Measurements from ENCODE around the gene ACTC1. TPM values are rescaled to one million over a fixed set of nuclear protein-coding genes. Genes with fewer than 3 reads are reported as not detected.

Gene ACTC1
- total and polyA plus RNA-seq, 2 experiments from 2014 or later = 26.2 to 35.9 TPM

DNA sequence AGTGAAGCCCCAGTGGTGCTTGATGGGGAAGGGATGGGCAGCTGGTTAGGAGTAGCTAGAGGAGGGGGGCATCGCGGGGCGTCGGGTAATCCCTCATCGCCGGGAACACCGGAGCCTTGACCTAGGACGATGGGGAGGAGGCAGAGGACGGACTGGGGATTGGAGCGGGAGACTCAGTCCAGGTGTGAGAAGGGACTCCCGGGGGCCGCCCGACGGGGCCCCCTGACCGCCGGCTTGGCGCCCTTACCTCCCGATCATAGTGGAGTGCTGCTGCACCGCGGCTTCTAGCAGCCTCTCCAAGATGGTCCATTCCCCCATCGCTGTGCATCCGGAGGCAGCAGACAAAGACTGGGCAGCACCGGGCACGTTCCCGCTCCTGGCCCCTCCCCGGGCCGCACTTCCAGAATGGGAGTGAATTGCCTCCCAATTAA is 41.2 kb downstream of the ACTC1 start (continued):
- TF ChIP-seq, protein P1, sequence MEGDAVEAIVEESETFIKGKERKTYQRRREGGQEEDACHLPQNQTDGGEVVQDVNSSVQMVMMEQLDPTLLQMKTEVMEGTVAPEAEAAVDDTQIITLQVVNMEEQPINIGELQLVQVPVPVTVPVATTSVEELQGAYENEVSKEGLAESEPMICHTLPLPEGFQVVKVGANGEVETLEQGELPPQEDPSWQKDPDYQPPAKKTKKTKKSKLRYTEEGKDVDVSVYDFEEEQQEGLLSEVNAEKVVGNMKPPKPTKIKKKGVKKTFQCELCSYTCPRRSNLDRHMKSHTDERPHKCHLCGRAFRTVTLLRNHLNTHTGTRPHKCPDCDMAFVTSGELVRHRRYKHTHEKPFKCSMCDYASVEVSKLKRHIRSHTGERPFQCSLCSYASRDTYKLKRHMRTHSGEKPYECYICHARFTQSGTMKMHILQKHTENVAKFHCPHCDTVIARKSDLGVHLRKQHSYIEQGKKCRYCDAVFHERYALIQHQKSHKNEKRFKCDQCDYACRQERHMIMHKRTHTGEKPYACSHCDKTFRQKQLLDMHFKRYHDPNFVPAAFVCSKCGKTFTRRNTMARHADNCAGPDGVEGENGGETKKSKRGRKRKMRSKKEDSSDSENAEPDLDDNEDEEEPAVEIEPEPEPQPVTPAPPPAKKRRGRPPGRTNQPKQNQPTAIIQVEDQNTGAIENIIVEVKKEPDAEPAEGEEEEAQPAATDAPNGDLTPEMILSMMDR (conservative IDR thresholded peaks at IDR 0.05; ENCODE audit: low read depth in 2 of 2) = no peak
- TF ChIP-seq NANOG (IDR thresholded peaks at IDR 0.05; ENCODE audit: borderline replicate concordance) (no peak), ZNF331 (CRISPR knock-in tag; IDR thresholded peaks at IDR 0.05; ENCODE audit: low read depth) (no peak), JUNB (IDR thresholded peaks at IDR 0.05; ENCODE audit: unreplicated experiment) (no peak), CREB1 (CRISPR knock-in tag; IDR thresholded peaks at IDR 0.05; ENCODE audit: low read depth) (no peak), STAT1 (IDR thresholded peaks at IDR 0.05; ENCODE audit: unreplicated experiment) (no peak)
- TF ChIP-seq, protein P2, sequence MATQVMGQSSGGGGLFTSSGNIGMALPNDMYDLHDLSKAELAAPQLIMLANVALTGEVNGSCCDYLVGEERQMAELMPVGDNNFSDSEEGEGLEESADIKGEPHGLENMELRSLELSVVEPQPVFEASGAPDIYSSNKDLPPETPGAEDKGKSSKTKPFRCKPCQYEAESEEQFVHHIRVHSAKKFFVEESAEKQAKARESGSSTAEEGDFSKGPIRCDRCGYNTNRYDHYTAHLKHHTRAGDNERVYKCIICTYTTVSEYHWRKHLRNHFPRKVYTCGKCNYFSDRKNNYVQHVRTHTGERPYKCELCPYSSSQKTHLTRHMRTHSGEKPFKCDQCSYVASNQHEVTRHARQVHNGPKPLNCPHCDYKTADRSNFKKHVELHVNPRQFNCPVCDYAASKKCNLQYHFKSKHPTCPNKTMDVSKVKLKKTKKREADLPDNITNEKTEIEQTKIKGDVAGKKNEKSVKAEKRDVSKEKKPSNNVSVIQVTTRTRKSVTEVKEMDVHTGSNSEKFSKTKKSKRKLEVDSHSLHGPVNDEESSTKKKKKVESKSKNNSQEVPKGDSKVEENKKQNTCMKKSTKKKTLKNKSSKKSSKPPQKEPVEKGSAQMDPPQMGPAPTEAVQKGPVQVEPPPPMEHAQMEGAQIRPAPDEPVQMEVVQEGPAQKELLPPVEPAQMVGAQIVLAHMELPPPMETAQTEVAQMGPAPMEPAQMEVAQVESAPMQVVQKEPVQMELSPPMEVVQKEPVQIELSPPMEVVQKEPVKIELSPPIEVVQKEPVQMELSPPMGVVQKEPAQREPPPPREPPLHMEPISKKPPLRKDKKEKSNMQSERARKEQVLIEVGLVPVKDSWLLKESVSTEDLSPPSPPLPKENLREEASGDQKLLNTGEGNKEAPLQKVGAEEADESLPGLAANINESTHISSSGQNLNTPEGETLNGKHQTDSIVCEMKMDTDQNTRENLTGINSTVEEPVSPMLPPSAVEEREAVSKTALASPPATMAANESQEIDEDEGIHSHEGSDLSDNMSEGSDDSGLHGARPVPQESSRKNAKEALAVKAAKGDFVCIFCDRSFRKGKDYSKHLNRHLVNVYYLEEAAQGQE (IDR thresholded peaks at IDR 0.05; ENCODE audit: unreplicated experiment) = no peak

DNA sequence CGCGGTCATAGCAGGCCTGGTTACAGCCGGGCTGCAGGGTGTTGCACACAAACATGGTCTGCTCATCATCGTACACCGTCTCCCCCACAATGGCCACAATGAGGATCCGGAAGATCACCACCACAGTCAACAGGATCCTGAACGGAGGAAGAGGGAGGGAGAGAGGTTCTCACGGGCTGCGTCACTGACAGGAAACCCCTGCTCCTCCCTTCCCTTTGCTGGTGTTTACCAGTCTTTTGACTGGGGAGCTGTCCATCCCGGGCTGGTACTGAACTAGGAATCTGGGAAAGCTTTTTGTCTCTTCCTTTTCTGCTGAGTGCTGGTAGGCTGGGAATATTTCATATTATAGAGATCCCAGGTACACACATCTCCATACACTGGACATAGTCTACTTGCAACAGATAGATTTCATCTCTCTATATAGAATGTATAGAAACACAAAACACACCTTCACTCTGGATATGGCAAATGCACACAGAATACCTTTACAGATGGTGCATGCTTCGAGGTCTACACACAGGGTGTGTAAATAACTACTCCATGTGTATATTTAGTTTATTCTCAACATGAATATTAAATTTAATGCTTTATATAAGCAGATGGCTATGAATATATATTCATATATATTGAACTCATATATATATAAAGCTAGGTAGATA is 42.0 kb downstream of the ACTC1 start:
- Mint-ChIP-seq H3K4me1 (peaks cover 13% of the 10 kb centered on the region), H3K9me3 (no peaks in the 10 kb centered on the region), H3K27ac (no peak overlapping the region), H3K36me3 (ENCODE audit: low read depth) (no peaks in the 10 kb centered on the region), H3K27me3 (ENCODE audit: insufficient read depth, low read depth, poor library complexity) (peaks cover 37% of the 10 kb centered on the region), H3K4me3 (peak overlapping the region; percentile 56; the same call in 2 of the 3 replicates)
- peak overlapping the region; percentile 14; the same call in 1 of the 2 replicates for H2AFZ ChIP-seq
- H3K4me1 ChIP-seq (ENCODE audit: insufficient read depth) = peaks cover 7% of the 10 kb centered on the region
- ATAC-seq = peak; percentile 58
- H3K4me3 ChIP-seq = peak overlapping the region; percentile 83; the same call in 1 of the 2 replicates
- H3K36me3 ChIP-seq (ENCODE audit: insufficient read depth) = no peaks in the 10 kb centered on the region
- no peaks in the 10 kb centered on the region for H3K79me2 ChIP-seq (replicated peaks; ENCODE audit: insufficient read depth)
- H3K27ac ChIP-seq (ENCODE audit: low read depth) = no peak overlapping the region
- TF ChIP-seq, protein P1 (conservative IDR thresholded peaks at IDR 0.05; ENCODE audit: low read depth in 2 of 2) = no peak
- TF ChIP-seq, protein P3, sequence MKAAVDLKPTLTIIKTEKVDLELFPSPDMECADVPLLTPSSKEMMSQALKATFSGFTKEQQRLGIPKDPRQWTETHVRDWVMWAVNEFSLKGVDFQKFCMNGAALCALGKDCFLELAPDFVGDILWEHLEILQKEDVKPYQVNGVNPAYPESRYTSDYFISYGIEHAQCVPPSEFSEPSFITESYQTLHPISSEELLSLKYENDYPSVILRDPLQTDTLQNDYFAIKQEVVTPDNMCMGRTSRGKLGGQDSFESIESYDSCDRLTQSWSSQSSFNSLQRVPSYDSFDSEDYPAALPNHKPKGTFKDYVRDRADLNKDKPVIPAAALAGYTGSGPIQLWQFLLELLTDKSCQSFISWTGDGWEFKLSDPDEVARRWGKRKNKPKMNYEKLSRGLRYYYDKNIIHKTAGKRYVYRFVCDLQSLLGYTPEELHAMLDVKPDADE (IDR thresholded peaks at IDR 0.05) = peak; percentile 26; the same call in 1 of the 2 replicates
- TF ChIP-seq, protein P2 (IDR thresholded peaks at IDR 0.05; ENCODE audit: unreplicated experiment) = peak; percentile 91
- TF ChIP-seq CREB1 (CRISPR knock-in tag; IDR thresholded peaks at IDR 0.05; ENCODE audit: low read depth) = peak; percentile 71
- peaks cover 5% of the 10 kb centered on the region; the same call in 1 of the 2 replicates for H4K20me1 ChIP-seq (replicated peaks; ENCODE audit: insufficient read depth)
- H3K9me2 ChIP-seq (ENCODE audit: insufficient read depth) = no peaks in the 10 kb centered on the region; the same call in 1 of the 2 replicates
- DNase-seq (ENCODE audit: low spot score) = peak; percentile 94
- H3K4me2 ChIP-seq = peak overlapping the region; percentile 97
- H3K27me3 ChIP-seq (ENCODE audit: insufficient read depth) = peaks cover 54% of the 10 kb centered on the region
- no peaks in the 10 kb centered on the region for H3F3A ChIP-seq (replicated peaks; ENCODE audit: low read depth)
